Bone marrow (tissue), 2 donors: Measurements from ENCODE around the gene NCKAP5.
"Not testable (repeated sequence)": the region's sequence is repeated elsewhere in the genome, so short reads cannot be mapped to it uniquely, and the experiment has no call there.

Experiments
- DNase-seq, 2 donors: peaks; one replicate each; lab custom pipeline; 2025; lab: John Stamatoyannopoulos, UW

The NCKAP5 gene

DNA sequence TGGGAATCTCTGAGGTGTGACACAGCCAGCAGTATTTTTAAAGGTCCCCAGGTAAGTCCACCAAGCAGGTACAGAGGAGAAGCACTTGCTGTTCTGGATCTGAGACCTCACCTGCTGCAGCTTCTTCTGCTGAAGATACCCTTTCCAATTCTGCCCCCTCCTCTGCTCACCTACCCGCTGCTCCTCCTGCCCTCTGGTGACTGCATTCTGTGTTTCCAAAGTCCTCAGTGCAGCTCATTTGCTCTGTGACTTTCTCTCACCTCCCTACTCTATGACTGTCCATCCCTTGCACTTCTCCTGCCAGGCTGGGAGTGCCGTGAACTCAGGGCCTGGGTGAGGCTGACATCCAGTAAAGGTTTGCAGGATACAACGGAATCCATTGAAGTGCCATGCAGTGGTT lies 693.1 kb downstream of the NCKAP5 start:
- DNase-seq: no peak

DNA sequence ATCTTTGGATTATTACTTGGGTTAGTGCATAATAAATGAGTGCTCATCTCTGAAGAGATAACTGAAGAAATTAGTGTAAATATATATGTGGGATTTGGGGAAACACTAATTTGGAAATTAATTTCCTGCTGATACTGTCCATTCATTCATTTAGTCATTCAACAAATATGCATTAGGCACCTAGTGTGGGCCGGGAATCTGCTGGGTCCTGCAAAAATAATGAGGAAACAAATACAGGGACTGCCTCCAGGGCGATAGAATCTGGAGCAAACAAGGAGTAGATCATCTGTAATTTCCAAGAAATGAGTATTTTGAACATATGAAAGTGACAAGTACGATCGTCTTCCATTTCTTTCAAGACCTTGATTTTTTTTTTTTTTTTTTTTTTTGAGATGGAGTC lies 694.5 kb downstream of the NCKAP5 start:
- no peak for DNase-seq

DNA sequence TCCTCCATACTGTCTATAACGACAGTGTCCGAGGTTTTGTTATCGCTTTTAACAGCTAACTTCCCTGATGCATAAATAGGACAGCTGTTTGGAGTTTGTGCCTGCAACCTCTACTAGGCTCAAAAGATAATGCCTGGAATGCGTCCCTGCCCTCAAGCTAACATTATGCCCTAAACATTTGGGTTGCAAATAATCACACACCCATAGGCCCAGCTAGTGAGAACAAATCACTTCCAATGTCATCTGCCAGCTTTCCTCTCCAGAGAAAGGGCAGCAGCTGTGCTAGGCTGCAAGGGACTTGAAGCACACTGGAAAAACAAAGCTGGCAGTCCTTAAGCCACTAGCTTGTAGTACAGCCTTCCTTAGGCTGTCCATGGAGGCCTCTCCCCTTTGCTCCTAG lies 696.4 kb downstream of the NCKAP5 start:
- no peak for DNase-seq

DNA sequence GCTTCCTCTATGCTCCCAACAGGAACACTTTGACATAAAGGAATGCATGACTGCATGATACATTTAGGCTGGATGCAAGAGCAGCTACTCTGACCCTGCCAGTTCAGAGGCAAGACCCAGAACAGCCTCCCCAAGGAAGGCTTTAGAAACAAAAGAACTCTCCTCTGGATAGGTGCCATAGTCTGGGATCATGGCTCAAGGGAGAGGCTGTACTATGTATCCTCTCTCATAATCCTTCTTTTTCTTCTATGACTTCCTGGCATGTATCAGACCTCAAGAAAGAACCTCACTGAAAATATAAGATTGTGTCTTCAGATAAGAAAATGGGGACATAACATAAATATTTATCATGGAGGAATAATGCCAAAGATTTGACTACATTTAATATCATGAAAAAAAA lies 704.3 kb downstream of the NCKAP5 start:
- no peak for DNase-seq

GRCh38 chr2:132860220-132860619 lies 708.0 kb downstream of the NCKAP5 start:
- no peak for DNase-seq

DNA sequence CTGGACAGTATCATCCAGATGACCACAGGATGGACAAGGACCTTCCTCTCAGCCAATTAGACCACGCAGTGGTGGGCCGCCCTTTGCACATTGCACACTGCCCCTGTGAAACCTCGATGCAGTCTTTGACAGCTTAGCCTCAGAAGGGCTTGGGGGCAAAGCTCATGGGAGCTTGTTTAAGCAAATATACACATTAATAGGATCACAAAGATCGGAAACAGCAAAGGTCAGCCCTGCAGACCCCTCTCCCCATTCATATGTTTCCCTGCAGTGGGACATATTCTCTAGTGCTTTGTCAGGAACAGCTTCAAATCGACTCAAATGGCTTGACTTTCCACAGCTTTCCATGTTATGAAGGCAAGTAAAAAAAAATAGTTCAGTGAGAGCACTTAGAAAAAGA lies 708.7 kb downstream of the NCKAP5 start:
- DNase-seq: no peak

DNA sequence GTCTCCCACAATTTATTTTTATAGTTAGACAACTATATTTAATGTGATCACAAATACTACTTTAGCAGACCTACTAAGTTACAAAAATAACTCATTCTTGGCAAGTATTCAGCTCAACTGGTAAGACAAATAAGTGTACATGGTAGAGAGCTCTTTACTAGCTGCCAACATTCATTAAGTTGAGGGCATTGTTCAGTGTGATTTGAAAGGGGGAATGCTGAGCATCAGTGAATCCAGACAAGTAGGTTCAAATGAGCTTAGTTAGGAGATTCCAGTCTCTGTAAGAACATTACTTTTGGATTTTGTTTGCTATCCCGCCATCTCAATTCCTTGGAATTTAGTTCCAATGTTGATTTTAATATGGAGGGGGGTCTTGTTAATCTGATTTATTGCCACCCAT lies 710.9 kb downstream of the NCKAP5 start:
- no peak for DNase-seq

DNA sequence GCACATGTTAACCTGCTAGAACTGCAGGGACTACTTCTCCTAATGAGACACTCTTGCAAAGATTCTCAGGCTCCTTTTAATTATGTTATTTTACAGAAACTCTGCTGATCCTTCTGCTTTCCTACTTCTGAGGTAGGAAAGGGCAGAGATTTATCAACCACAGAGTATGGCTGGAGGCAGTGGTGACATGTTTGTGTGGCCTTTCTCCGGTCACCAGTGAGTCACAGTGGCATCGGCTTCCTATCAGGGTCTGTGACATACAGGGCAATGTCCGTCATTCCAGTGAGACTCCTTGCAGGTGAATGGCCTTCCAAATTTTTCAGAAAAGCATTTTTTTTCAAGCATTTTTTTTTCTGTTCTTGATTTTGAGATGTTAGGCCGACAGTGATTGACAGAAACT lies 717.6 kb downstream of the NCKAP5 start:
- DNase-seq: no peak

- DNase-seq: no peak
Observed at GRCh38 chr2:132849118-132849517, 719.1 kb downstream of the NCKAP5 start.

GRCh38 chr2:132845339-132845738 lies 722.9 kb downstream of the NCKAP5 start:
- no peak for DNase-seq

- DNase-seq: no peak
Observed at GRCh38 chr2:132844585-132844984, 723.7 kb downstream of the NCKAP5 start.

- no peak for DNase-seq
Observed at GRCh38 chr2:132837769-132838168, 730.5 kb downstream of the NCKAP5 start.

DNA sequence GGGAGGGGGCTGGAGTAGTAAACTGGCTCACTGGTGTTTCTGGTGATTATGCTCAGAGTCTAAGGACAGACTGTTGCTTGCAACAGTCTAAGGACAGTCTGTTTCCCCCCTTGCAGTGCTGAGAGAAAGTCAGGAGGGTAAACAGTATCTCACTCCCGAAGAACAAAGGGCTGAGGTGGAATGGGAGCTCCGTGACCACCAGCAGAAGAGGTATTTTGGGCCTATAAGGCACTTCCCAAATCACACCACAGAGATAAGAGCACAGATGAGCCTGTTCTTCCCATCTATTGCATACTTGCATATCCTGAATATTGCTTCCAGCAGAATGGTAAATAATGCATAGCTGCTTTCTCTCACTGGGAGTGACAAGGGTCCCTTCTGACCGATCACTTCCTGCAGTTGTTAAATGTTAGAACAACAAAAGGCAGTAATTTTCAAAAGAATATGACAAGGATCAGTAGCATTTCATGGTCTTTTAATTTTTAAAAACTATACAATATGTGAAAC lies 737.9 kb downstream of the NCKAP5 start:
- no peak for DNase-seq

GRCh38 chr2:132825601-132826000 lies 742.7 kb downstream of the NCKAP5 start:
- DNase-seq: no peak

DNA sequence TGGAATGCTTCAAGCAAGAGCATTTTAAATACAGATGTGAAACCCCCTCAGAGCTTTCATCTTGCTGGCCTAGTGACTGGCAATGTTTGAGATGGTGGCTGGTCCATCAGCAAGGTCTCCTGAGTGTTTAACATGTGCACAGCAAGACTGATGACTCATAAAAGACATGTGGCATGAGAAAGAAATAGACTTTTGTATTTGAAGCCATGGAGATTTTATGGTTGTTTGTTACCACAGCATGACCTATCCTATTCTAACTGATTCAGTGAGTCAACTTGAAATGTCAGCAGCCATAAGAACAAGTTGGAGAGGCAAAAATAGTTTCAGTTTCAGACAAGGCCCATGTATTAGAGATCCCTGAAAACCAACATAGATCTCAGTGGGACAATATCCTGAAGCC lies 743.5 kb downstream of the NCKAP5 start:
- no peak for DNase-seq

DNA sequence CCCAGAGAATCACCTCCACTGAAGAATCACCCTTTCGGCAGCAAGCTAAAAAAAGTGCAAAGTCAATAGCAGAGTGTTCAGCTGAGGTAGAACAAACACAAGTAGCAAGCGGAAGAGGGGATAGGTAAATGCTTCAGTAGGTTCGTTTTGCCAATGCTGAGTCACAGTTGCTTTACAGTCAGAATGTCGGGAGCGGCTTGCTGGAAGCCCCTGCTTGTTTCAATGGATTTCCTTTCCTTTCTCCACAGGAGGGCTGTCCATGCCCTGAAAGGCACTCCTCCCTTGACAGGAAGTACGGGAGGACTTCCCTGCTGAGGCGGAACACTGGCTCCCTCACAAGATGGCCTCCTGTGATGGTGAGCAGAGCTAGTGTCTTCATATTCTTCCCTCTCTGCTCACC lies 752.0 kb downstream of the NCKAP5 start:
- DNase-seq: no peak

DNA sequence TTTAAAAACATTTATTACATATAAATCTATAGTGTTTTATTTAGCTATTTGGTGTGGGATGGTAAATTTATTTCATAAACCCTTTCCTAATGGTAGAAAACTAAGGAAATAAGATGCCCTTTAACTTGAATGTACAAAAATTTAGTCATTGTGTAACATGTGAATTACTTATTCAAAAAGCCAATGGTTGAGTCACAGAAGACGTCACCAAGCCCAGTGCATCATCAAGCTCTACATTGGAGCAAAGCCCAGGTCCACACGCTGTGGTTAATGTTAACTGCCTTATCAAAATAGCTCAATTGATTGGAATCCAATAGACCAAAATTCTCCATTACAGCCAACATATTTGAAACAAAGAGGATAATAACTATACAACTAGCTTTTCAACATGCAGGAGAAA lies 752.7 kb downstream of the NCKAP5 start:
- DNase-seq: no peak

- DNase-seq: no peak
Observed at GRCh38 chr2:132814651-132815050, 753.6 kb downstream of the NCKAP5 start.

- no peak for DNase-seq
Observed at GRCh38 chr2:132813422-132813821, 754.8 kb downstream of the NCKAP5 start.

DNA sequence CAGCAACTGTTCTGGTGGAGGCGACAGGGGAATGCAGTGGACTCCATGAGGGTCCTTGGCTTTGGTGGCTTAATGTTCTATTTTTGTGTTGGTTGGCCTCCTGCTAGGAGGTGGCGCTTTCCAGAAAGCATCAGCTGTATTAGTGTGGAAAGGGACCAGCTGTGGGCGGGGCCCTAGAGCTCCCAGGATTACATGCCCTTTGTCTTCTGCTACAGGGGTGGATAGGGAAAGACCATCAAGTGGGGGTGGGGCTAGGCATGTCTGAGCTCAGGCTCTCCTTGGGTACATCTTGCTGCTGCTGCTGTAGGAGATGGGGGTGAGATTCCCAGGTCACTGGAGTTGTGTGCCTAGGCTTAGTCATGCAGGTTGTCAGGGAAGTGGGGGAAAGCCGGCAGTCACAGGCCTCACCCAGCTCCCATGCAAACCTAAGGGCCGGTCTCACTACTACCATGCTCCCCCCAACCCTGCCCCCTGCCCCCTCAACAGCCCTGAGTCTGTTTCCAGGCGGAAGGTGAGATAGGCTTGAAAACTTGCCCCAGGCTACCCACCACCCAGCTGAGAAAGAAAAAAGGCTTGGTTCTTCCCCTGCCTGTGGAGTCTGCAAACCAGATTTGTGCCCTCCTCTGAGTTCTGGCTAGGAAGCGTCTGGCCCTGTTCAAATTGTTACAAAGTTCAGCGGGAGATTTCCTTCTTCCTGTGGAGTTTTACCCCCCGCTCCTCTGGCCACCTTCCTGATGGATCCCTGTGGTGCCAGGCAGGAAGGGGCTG lies 756.9 kb downstream of the NCKAP5 start:
- DNase-seq: no peak

DNA sequence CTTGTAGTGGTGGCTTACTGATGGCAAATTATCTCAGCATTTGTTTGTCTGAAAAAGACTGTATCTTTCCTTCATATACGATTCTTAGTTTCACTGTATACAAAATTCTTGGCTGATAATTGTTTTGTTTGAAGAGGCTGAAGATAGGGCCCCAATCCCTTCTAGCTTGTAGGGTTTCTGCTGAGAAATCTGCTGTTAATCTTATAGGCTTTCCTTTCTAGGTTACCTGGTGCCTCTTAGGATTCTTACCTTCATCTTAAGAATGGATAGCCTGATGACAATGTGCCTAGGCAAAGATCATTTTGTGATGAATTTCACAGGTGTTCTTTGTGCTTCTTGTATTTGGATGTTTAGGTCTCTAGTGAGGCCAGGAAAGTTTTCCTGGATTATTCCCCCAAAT lies 758.3 kb downstream of the NCKAP5 start:
- DNase-seq: not testable (repeated sequence)

DNA sequence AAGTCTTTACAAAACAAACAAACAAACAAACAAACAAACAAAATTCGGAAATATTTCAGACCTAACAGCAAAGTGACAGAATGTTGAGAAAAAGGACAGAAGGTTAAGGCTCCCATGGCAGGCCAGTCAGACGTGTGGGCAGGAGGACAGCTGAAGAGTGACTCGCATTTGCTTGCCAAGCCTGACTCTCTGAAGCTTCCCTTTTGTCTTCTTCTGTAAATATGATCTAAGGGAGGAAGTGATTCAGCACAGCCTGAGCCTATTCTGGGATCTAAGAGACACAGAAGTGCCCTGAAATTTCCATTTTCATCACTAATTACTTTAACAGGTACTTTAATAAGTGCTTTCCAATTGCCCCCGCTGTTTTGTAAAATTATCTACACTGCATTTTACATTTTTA lies 764.2 kb downstream of the NCKAP5 start:
- DNase-seq: peak in 1 of 2 donors; percentile 62

DNA sequence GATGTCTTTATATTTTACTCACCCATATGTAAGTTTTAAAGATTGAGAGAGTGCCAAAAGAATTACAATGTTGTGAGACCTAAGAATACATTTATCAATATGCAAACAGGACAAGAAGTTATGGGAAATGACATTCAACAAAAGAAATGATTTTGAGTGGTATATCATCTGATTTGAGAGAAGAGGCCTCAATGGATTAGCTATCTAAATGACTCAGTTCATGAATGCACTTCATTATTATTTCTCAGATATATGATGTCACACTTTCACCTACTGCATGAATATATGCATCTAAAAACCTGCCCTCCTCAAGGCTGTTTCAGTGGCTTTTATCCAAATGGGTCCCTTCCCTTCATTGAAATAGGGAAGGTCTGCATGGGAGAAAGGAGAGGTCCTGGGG lies 769.9 kb downstream of the NCKAP5 start:
- no peak for DNase-seq

DNA sequence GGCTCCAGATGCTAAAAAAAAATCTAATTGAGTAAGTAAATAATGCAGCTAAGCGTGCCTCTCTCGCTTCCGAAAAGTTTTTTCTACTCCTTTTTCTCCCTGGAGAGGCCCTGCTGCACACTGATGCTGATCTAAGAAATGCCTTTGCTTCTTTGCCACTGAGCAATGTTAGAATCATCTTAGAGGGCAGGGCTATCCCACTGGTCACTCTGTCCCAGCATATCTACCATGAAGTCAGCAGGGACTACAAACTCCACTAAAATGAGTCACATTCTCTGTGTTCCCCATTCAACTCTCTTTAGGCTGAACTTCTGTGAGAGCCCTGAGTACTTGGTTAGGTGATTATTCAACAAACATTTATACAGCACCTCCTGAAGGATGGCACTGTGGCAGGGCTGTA lies 770.7 kb downstream of the NCKAP5 start:
- DNase-seq: no peak
